ENCODE measurements around the gene MAD1L1. TPM values are rescaled to one million over a fixed set of nuclear protein-coding genes. Genes with fewer than 3 reads are reported as not detected.
A peak's percentile ranks its signal among the peaks of the same experiment; 100 is the strongest.

The MAD1L1 gene
- total and polyA plus RNA-seq, 2 of the 13 experiments (the other 11 are each of a cell fraction or from before 2014, with no cell fraction given): 17.4 to 64.7 TPM

DNA sequence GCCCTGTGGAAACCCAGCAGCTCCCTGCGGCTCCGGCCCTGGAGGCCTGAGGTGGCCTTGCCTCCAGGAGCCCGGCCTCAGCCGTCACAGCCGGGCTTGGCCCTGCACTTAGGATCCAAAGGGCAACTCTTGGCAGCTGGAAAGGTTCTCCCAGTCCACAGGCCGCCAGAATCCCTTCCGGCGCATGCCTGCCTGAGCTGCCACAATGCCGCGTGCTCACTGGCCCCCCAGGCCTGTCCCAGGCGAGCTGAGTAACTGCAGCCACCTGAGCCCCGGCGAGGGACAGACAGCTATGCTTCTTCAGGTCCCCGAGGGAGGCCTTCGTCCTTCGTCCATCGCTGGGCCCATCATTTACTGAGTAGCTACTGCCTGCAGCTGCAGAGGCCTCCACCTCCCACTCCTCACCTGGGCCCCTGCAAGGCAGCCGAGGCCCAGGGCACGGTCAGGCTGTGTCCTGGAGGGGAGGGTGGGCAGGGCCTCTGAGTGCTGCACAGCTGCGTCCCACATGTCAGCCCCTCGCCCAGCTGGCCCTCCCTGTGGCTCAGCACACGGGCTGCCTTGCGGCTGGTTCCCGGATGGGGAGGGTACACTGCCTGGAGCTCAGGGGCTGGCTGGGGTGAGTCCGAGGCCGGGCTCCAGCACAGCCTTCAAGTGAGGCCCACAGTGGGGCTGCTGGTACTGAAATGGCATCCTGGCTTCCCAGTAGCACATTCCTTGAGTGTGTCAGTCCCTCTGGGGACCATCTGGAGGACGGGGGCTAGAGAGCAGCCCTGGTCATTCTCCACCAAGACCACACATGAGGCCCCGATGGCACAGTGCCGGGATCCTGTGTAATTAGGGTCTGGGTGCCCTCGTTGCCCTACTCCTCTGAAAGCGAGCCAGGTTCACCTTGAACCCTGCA is 390.2 kb downstream of the MAD1L1 start (continued):
- TF ChIP-seq, protein P1, sequence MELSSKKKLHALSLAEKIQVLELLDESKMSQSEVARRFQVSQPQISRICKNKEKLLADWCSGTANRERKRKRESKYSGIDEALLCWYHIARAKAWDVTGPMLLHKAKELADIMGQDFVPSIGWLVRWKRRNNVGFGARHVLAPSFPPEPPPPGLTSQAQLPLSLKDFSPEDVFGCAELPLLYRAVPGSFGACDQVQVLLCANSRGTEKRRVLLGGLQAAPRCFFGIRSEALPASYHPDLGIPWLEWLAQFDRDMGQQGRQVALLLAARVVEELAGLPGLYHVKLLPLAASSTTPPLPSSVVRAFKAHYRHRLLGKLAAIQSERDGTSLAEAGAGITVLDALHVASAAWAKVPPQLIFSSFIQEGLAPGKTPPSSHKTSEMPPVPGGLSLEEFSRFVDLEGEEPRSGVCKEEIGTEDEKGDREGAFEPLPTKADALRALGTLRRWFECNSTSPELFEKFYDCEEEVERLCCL (CRISPR knock-in tag; IDR thresholded peaks at IDR 0.05; ENCODE audit: borderline replicate concordance): no peak
- no peak for TF ChIP-seq NCOA2 (CRISPR knock-in tag; IDR thresholded peaks at IDR 0.05)
- no peak for TF ChIP-seq WIZ (CRISPR knock-in tag; IDR thresholded peaks at IDR 0.05)
- no peak for TF ChIP-seq EEA1 (CRISPR knock-in tag; IDR thresholded peaks at IDR 0.05; ENCODE audit: borderline replicate concordance)
- TF ChIP-seq, protein P2, sequence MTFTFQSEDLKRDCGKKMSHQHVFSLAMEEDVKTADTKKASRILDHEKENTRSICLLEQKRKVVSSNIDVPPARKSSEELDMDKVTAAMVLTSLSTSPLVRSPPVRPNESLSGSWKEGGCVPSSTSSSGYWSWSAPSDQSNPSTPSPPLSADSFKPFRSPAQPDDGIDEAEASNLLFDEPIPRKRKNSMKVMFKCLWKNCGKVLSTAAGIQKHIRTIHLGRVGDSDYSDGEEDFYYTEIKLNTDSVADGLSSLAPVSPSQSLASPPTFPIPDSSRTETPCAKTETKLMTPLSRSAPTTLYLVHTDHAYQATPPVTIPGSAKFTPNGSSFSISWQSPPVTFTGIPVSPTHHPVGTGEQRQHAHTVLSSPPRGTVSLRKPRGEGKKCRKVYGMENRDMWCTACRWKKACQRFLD (CRISPR knock-in tag; IDR thresholded peaks at IDR 0.05; ENCODE audit: borderline replicate concordance): no peak
- TF ChIP-seq ZNF570 (CRISPR knock-in tag; IDR thresholded peaks at IDR 0.05; ENCODE audit: borderline replicate concordance): no peak
- no peak for TF ChIP-seq ELF1 (CRISPR knock-in tag; IDR thresholded peaks at IDR 0.05)
- TF ChIP-seq, protein P3, sequence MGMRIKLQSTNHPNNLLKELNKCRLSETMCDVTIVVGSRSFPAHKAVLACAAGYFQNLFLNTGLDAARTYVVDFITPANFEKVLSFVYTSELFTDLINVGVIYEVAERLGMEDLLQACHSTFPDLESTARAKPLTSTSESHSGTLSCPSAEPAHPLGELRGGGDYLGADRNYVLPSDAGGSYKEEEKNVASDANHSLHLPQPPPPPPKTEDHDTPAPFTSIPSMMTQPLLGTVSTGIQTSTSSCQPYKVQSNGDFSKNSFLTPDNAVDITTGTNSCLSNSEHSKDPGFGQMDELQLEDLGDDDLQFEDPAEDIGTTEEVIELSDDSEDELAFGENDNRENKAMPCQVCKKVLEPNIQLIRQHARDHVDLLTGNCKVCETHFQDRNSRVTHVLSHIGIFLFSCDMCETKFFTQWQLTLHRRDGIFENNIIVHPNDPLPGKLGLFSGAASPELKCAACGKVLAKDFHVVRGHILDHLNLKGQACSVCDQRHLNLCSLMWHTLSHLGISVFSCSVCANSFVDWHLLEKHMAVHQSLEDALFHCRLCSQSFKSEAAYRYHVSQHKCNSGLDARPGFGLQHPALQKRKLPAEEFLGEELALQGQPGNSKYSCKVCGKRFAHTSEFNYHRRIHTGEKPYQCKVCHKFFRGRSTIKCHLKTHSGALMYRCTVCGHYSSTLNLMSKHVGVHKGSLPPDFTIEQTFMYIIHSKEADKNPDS (CRISPR knock-in tag; IDR thresholded peaks at IDR 0.05): no peak
- TF ChIP-seq, protein P4, sequence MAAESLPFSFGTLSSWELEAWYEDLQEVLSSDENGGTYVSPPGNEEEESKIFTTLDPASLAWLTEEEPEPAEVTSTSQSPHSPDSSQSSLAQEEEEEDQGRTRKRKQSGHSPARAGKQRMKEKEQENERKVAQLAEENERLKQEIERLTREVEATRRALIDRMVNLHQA (CRISPR knock-in tag; IDR thresholded peaks at IDR 0.05): no peak
- TF ChIP-seq, protein P5, sequence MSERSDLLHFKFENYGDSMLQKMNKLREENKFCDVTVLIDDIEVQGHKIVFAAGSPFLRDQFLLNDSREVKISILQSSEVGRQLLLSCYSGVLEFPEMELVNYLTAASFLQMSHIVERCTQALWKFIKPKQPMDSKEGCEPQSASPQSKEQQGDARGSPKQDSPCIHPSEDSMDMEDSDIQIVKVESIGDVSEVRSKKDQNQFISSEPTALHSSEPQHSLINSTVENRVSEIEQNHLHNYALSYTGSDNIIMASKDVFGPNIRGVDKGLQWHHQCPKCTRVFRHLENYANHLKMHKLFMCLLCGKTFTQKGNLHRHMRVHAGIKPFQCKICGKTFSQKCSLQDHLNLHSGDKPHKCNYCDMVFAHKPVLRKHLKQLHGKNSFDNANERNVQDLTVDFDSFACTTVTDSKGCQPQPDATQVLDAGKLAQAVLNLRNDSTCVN (CRISPR knock-in tag; IDR thresholded peaks at IDR 0.05; ENCODE audit: borderline replicate concordance): peak; percentile 65; the same call in 1 of the 2 replicates
- no peak for TF ChIP-seq SP140L (CRISPR knock-in tag; IDR thresholded peaks at IDR 0.05; ENCODE audit: borderline replicate concordance)
- TF ChIP-seq, protein P6, sequence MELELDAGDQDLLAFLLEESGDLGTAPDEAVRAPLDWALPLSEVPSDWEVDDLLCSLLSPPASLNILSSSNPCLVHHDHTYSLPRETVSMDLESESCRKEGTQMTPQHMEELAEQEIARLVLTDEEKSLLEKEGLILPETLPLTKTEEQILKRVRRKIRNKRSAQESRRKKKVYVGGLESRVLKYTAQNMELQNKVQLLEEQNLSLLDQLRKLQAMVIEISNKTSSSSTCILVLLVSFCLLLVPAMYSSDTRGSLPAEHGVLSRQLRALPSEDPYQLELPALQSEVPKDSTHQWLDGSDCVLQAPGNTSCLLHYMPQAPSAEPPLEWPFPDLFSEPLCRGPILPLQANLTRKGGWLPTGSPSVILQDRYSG (CRISPR knock-in tag; IDR thresholded peaks at IDR 0.05): no peak
- TF ChIP-seq ZNF850 (CRISPR knock-in tag; conservative IDR thresholded peaks at IDR 0.05): no peak
- TF ChIP-seq ZFP36L2 (CRISPR knock-in tag; IDR thresholded peaks at IDR 0.05): no peak
- TF ChIP-seq, protein P7, sequence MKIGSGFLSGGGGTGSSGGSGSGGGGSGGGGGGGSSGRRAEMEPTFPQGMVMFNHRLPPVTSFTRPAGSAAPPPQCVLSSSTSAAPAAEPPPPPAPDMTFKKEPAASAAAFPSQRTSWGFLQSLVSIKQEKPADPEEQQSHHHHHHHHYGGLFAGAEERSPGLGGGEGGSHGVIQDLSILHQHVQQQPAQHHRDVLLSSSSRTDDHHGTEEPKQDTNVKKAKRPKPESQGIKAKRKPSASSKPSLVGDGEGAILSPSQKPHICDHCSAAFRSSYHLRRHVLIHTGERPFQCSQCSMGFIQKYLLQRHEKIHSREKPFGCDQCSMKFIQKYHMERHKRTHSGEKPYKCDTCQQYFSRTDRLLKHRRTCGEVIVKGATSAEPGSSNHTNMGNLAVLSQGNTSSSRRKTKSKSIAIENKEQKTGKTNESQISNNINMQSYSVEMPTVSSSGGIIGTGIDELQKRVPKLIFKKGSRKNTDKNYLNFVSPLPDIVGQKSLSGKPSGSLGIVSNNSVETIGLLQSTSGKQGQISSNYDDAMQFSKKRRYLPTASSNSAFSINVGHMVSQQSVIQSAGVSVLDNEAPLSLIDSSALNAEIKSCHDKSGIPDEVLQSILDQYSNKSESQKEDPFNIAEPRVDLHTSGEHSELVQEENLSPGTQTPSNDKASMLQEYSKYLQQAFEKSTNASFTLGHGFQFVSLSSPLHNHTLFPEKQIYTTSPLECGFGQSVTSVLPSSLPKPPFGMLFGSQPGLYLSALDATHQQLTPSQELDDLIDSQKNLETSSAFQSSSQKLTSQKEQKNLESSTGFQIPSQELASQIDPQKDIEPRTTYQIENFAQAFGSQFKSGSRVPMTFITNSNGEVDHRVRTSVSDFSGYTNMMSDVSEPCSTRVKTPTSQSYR (CRISPR knock-in tag; IDR thresholded peaks at IDR 0.05; ENCODE audit: borderline replicate concordance): no peak
- TF ChIP-seq ATF7 (IDR thresholded peaks at IDR 0.05): no peak
- TF ChIP-seq ATF7 (CRISPR knock-in tag; IDR thresholded peaks at IDR 0.05): no peak
- no peak for TF ChIP-seq ZSCAN20 (CRISPR knock-in tag; IDR thresholded peaks at IDR 0.05; ENCODE audit: borderline replicate concordance)

Data from HepG2 (cell line).